Ovary (tissue), 9 donors: ENCODE results near the gene TPK1. TPM values are rescaled to one million over a fixed set of nuclear protein-coding genes. Genes with fewer than 3 reads are reported as not detected.

Source experiments
- DNase-seq, 5 donors: peaks; one replicate each; pipeline ENCODE4 v3.0.0-alpha.2; 2019 to 2020
- H3K27ac ChIP-seq, 2 donors: fragments of 200-600 bp; one replicate each; pipeline versions ENCODE4 v1.5.1 to v1.8.0; 2019 to 2022
- H3K27me3 ChIP-seq: fragments of 200-600 bp; one replicate; pipeline ENCODE4 v1.8.0; 2022
- H3K36me3 ChIP-seq: fragments of 200-600 bp; sonication (generic); one replicate; pipeline ENCODE4 v1.5.1; 2019
- H3K4me1 ChIP-seq: one replicate; pipeline ENCODE4 v1.8.1; 2013; ENCODE audit warnings: mild to moderate bottlenecking, moderate library complexity; ENCODE audit not compliant: insufficient read depth
- H3K4me3 ChIP-seq: fragments of 200-600 bp; sonication (generic); one replicate; pipeline ENCODE4 v1.5.1; 2017
- H3K9me3 ChIP-seq, 2 donors: fragments of 200-600 bp in 1 of 2; sonication (generic) in 1 of 2; one replicate each; pipeline versions ENCODE4 v1.5.1 to v1.8.1; 2013 to 2019; ENCODE audit warnings: mild to moderate bottlenecking in 1 of 2, moderate library complexity in 1 of 2
- EP300 ChIP-seq: sonication (generic); formaldehyde crosslinking; IDR thresholded peaks from one replicate; pipeline ENCODE4 v1.6.1; 2017; ENCODE audit warnings: antibody characterized with exemption
- POLR2A ChIP-seq: fragments of 450-650 bp; IDR thresholded peaks from one replicate; pipeline ENCODE4 v1.6.1; 2017; ENCODE audit warnings: antibody characterized with exemption, mild to moderate bottlenecking, moderate library complexity
- WGBS, 3 donors: extraction: QIAGEN DNeasy Blood & Tissue Kit in 1 of 3; methylation state at CpG; one replicate each; pipeline versions ENCODE4 v1.1.5 to v1.1.7; 2013 to 2017; 5-methylcytosine and 5-hydroxymethylcytosine counted together
- intact Hi-C, 4 donors: fragments of 100-400 bp; cut with DNase I; formaldehyde crosslinking; loops; one replicate each; pipeline versions ENCODE4 v1.11.0 to v1.15.1; 2022 to 2023
- polyA plus RNA-seq, 2 donors: library from polyadenylated mRNA; stranded (reverse); fragments of 200-250 nt in 1 of 2; fragments of 350-450 nt in 1 of 2; fragmentation: Illumina TruSeq in 1 of 2; extraction: RNeasy Lipid Tissue Mini Kit (QIAGEN cat#74804) in 1 of 2; gene quantifications; one replicate each; pipeline ENCODE4 v1.2.3, GENCODE V29; 2013 to 2014
- small RNA-seq: library from RNA; depleted of rRNA; stranded (forward); fragments of <200 nt; gene quantifications from one replicate; pipeline ENCODE3, GENCODE V24; 2016
- total RNA-seq, 7 donors: library from RNA; depleted of rRNA in 2 of 7; stranded (reverse); fragments of >200 nt in 2 of 7; fragmentation: NEBNext Ultra II Directional in 3 of 7; extraction: Animal tissue kit (Norgen Biotek cat#: 25700) in 3 of 7; gene quantifications; one replicate each; pipeline versions ENCODE4 v1.1.0 to v1.2.4, GENCODE V29; 2016 to 2023
- TF ChIP-seq, protein P1 (sequence below), 3 donors: fragments of 450-650 bp in 2 of 3; fragments of 200-600 bp in 1 of 3; IDR thresholded peaks; one replicate each; pipeline versions ENCODE4 v1.5.1 to v1.8.0; 2016 to 2022; ENCODE audit warnings: antibody characterized with exemption in 3 of 3, mild to moderate bottlenecking in 1 of 3
- donor health status: DM: no; HTN: no; CAD: no; lungs with moderate emphysema.
- donor health status: DM: no; HTN: no; CAD: no.
- donor health status: Bipolar disorder and iron deficiency.
- donor health status: DM: yes; HTN: yes; CAD: no.
- donor health status: DM: no; HTN: no; CAD: no.
- donor health status: DM: yes; HTN: yes; CAD: no.

TPK1 gene
- total and polyA plus RNA-seq, 9 donors: 3.2 to 13.1 (median 4.6) TPM

DNA sequence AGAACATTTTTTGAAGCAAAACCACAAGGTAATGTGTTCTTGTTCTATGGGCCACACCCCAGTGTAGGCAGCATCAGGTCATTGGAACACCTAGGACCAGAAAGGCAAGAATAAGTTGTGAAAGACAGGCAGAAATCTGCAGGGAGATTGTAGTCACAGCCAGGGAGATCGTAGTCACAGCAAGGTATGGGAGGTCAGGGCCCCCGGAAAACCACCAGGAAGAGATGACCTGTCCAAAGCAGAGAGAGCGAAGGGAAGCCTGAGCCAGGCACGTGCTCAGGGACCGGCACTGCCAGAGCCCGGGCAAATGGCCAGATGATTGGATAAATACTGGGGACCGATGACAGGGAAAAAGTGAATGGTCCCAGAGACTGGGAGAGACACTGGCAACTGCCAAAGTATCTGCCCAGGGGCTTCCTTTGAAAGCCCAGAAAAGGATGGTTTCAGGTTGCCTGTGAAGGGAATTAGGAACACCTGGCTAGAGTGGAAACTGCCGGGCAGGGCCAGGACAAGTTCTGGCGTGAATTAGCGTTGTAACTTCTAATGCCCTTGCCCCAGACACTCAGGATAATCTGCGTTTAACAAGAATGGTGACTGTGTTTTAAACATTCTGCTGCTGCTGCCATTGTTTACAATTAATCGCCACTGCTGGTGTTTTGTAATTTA, 428.5 kb downstream of the TPK1 start:
- no peaks in the 10 kb centered on the region for H3K27me3 ChIP-seq
- H3K4me1 ChIP-seq: peaks cover 1% of the 10 kb centered on the region
- no peak for DNase-seq
- no peak for TF ChIP-seq POLR2A
- TF ChIP-seq, protein P1, sequence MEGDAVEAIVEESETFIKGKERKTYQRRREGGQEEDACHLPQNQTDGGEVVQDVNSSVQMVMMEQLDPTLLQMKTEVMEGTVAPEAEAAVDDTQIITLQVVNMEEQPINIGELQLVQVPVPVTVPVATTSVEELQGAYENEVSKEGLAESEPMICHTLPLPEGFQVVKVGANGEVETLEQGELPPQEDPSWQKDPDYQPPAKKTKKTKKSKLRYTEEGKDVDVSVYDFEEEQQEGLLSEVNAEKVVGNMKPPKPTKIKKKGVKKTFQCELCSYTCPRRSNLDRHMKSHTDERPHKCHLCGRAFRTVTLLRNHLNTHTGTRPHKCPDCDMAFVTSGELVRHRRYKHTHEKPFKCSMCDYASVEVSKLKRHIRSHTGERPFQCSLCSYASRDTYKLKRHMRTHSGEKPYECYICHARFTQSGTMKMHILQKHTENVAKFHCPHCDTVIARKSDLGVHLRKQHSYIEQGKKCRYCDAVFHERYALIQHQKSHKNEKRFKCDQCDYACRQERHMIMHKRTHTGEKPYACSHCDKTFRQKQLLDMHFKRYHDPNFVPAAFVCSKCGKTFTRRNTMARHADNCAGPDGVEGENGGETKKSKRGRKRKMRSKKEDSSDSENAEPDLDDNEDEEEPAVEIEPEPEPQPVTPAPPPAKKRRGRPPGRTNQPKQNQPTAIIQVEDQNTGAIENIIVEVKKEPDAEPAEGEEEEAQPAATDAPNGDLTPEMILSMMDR (IDR thresholded peaks at IDR 0.05): no peak
- TF ChIP-seq EP300: no peak
- intact Hi-C loops: no loop called here
- H3K36me3 ChIP-seq: no peaks in the 10 kb centered on the region
- 35 to 51% (median 43%) methylated on average over 12 of the region's 12 CpGs for WGBS, 3 donors
- H3K9me3 ChIP-seq: no peaks in the 10 kb centered on the region
- no peak overlapping the region for H3K4me3 ChIP-seq
- no peak overlapping the region for H3K27ac ChIP-seq

DNA sequence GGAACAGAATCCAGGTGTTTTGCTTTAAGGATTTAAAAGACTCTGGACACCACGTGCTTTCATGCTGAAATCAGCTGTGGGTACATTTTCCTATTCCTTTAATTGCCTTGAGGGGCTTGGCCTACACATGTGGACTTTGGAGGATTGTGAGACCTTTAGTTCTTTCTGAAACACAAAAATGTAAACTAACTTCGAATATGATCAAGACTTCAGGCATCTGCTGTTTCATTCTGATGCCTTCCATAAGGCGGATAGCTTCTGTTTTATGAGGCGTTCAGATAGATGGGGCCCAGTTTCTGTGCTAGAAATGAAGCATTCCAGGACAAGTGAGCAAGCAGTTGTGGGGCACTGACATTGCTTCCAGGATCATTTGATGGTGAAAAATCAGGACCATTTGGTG, 430.9 kb downstream of the TPK1 start:
- Histone ChIP-seq H3K27ac (no peak overlapping the region), H3K27me3 (no peaks in the 10 kb centered on the region), H3K4me3 (no peak overlapping the region), H3K4me1 (peaks cover 1% of the 10 kb centered on the region), H3K36me3 (no peaks in the 10 kb centered on the region), H3K9me3 (no peaks in the 10 kb centered on the region)
- TF ChIP-seq, protein P1 (IDR thresholded peaks at IDR 0.05): no peak
- no peak for TF ChIP-seq POLR2A
- TF ChIP-seq EP300: no peak
- intact Hi-C loops: no loop called here
- 15 to 30% (median 18%) methylated on average over 4 of the region's 4 CpGs for WGBS, 3 donors
- no peak for DNase-seq

DNA sequence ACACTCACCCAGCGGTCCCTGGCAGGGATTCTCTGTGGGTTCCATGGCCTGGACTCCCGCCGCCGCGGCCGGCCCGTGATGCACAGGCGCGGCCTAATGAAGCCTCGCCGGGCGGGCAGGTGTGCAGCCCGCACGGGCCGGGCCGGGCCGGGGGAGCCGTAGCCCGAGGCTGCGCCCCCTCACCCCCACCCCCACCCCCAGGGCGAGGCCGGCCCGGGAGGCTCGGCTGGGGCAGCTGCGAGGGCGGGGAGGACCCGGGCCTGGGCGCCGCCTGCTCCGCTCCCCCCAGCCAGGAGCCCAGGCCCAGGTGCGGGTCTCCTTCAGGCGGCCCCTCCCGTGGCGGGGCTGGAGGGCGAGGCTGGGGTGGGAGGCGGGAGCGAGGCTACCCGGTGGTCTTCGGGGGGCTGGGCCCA, 432.2 kb downstream of the TPK1 start, which contains the start of gene NOBOX:
TSS of gene NOBOX (minus strand) at position 45 of the 413 bp plus-strand sequence.
- intact Hi-C loops: no loop called here
- Histone ChIP-seq H3K4me1 (peaks cover 1% of the 10 kb centered on the region), H3K36me3 (no peaks in the 10 kb centered on the region), H3K4me3 (no peak within 1 kb of the TSS), H3K27ac (no peak within 1 kb of the TSS), H3K27me3 (no peaks in the 10 kb centered on the region), H3K9me3 (no peaks in the 10 kb centered on the region)
- TF ChIP-seq EP300 (no peak), POLR2A (no peak)
- TF ChIP-seq, protein P1 (IDR thresholded peaks at IDR 0.05): no peak
- 92 to 98% (median 93%) methylated on average over 18 to 39 of the region's 39 CpGs for WGBS, 3 donors
- no peak for DNase-seq

DNA sequence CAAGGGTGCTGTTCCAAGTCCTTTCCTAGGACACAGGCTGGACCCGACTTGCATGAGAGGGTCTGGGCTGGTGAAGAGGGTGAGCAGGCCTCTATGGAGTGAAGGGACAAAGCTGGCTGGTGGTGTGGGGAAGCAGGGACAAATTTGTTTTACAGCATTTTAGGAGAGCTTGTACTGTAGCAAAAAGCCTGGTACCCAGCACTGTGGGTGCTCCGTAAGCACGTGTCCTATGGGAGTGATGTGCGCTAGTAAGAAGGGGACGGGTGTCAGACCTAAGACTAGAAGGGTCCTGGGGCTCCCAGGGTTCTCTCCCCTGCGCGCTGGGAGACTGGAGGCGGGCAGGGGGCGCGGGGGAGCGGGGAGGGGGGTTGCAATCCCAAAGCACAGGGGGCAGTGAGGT, 432.8 kb downstream of the TPK1 start:
- TF ChIP-seq, protein P1 (IDR thresholded peaks at IDR 0.05): no peak
- TF ChIP-seq POLR2A (no peak), EP300 (no peak)
- 91 to 92% (median 91%) methylated on average over 9 to 11 of the region's 11 CpGs for WGBS, 3 donors
- intact Hi-C loops: no loop called here
- no peak overlapping the region for H3K27ac ChIP-seq
- H3K4me3 ChIP-seq: no peak overlapping the region
- peaks cover 1% of the 10 kb centered on the region for H3K4me1 ChIP-seq
- H3K9me3 ChIP-seq: no peaks in the 10 kb centered on the region
- no peaks in the 10 kb centered on the region for H3K36me3 ChIP-seq
- no peak for DNase-seq
- no peaks in the 10 kb centered on the region for H3K27me3 ChIP-seq

Small RNA genes lying within 50 kb of the gene (small RNA-seq; reads per million reads assigned to genes)
- not detected for gene RNU6ATAC40P
